AG20443 (cell line): ENCODE results near the gene PIAS2.

Experiments used
- DNase-seq: peaks from one replicate; pipeline ENCODE4 v3.0.0; 2012; ENCODE audit warnings: low spot score, mixed read lengths

The PIAS2 gene

DNA sequence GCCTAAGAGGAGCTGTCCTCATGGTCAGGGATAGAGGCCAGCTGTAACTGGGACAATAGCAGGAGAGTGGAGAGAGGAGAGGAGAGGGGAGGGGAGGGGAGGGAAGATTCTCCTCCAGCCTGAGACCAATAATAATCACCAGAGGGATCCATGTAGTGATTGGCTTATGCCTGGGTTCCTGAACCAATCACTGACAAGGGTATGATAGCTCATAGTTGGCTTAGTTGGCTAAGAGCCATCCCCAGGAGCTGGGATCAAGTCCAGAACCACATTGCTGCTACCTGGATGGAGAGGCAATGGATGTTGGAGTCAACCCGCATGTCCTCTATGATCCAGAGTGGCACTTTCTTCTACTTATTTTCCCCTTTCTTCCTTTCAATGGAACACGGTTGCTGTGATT, 152.7 kb downstream of the PIAS2 start:
- no peak for DNase-seq

DNA sequence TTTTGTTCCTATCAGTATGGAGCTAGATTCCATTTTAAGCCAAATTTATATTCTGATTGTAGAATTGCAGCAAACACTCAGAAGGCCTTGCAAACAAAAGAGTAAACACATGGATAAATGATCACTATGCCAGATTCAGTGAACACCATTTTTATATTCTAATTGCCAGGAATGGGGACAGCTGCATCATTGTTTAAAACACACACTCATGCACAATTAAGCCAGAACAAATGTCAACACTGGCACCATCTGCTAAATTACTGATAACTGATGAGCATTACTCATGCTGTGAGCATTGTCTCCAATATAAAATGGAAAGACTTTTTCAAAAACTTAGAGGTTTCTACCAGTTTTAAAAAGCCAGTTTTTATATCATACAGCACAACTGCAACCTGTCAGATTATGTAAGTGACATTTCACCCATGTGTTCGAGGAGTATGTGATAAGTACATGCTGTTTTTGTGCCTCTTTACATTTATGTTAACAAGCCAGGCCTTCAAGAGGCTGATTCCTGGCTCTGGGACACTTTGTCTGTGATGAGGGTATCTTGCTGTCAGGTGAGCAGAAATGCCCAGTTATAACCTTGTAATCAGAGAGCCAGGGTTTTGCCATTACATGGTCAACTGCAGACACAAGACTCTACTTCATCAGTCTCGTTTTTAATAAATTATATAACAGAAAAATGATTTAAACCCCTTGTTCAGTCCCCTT, 156.1 kb downstream of the PIAS2 start:
- DNase-seq: no peak

DNA sequence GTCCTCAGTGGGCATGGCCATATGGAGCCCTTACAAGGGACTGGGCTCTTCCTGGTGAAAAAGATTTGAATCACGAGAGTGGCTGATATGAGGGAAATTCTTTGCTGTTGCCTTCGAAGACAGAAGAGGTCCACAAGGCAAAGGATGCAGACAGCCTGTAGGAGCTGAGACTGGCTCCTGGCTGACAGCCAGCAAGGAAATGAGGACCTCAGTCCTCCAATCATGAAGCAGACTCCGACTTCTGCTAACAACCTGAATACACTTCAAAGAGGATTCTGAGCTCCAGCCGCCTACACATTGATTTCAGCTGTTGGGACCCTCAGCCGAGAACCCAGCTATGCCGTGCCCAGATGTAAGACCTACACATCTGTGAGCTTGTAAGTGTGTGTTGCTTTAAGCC, 157.4 kb downstream of the PIAS2 start:
- DNase-seq: no peak

DNA sequence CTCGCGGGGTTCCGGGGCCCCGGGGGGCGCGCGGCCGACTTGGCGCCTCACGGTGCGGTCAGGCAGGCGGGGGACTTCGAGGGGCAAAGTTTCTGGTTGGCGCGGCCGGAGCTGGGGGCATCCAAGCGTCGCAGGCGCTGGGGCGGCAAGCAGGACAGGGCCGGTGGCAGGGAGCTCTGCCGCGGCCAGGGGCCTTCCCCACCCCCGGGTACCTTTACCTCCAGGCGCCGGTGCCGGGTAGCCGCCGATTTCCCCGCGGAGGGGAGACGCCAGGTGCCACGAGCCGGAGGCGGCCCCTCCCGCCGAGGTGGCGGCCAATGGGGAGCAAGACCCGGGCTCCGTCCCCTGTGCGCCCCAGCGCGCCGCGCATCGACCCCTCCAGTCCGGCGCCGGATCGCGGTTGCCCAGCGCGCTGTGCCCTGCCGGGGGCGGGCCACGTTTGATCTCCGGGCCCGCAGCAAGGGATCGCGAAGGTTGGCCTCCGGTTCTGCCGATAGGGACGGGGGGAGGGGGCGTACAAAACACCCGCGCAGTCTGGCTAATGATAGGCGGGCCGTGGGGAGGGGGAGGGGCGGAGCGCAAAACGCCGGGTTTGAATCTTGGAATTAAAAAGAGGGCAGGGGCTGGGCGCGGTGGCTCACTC, 160.6 kb downstream of the PIAS2 start, which contains the start of gene ST8SIA5:
TSS of gene ST8SIA5 (minus strand) at position 495 of the 643 bp plus-strand sequence. CDS start 545 bp downstream, outside the sequence.
- DNase-seq: no peak

DNA sequence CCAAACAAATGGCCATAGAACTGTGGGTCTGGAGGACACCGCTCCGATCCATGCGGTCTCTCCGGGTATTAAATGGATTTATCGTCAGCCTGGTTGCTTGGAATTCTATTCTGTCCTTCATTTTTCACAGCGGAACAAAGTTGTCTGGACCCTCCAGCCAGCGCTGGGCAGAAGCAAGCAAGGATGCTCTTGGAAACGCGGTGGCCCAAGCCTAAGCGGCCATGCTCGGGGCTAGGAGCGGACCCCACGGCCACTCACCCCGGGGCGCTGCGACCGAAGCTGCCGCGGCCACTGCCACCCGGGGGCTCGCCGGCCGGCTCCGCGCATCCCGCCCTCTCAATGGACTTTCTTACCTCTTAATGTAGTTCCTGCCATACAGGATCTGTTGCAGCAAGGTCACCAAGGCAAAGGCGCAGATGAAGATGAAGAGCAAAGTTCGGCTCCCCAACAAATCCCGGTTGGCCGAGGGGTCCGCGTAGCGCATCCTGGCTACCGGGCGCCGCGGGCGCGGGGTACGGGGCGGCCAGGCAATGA, 161.2 kb downstream of the PIAS2 start:
- no peak for DNase-seq

DNA sequence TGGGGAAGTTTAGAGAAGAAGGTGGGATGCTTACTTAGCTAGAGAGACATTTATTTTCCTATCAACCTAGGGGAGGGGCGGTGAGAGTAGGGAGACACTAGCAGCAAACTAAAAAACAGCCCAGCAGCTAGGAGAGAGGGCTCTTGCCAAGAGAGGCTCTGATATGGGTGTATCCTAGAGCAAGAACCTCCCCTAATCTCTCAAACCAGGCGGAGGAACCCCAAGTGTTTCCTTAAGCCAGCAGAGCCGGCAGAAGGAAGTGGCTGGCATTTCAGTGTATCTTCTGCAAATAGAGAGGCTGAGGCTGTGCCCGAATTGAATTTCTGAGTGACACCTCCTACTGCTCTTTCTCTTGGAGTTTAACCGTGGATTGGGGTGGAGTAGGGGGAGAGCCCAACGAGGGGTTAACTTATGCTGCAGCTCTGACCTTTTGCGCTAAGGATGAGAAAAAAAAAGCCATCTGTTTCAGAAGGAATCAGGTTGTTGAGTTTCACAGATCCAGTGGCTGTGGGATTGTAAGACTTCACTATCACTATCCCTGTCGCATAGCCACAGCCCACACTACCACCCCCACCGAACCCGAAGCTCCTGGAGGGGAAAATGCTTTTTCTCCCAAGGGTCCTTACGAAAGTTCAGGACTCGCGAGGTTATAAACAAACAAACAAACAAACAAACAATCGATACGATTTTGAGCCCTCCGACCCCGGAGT, 161.8 kb downstream of the PIAS2 start:
- no peak for DNase-seq

DNA sequence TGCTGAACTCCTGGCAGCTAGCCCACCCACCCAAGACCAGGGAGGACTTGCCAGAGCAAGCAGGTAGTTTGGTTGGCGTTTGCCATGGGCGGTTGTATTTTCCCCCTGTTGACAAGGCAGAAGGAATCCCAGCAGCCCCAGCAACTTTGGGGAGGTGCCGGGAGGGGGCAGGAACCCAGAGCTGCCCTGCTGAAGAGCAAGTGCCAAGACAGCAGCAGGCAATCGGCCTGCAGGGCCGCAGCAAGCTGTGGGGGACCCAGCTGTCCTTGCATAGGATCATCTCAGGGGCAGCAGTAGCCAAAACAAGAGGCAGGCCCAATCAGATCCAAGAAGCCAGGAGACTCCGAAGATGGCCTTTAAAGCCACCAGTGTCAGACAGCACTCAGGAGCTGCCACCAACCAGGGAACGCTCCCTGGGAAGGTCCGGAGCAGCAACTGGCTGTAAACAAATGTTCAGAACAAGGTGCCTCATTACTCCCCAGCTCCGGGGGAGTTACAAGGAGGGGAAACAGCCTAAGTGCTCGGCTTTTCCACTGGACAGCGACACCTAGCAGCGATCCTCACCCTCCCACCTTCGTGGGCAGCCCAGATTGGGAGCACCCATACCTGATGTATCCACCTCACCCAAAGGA, 162.5 kb downstream of the PIAS2 start:
- no peak for DNase-seq

DNA sequence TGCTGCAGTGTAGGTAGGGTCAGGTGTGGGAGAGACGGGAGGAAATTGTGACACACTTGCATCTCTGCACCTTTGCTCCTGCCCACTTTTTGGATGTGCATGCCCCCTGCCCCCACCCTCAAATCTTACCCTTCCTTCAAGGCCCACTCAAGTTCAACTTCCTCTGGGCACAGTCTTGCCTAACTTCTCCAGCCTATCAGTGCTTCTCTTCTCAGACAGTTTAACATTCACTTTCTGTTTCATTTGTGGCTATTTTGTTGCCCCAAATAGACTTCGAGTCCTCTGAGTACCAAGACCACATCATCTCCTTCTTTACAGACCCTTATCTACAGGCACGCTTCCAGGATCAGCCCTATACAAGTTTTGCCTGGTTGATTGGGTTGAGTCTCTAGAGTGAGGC, 163.1 kb downstream of the PIAS2 start:
- DNase-seq: no peak
